GM23338 (cell line): ENCODE measurements around the gene LTBP2.

Experiments
- CREB1 ChIP-seq: fragments of 250-450 bp; sonication (Bioruptor Pico); IDR thresholded peaks from 2 replicates; pipeline ENCODE4 v1.5.0; 2020; ENCODE audit warnings: low read depth, mild to moderate bottlenecking, moderate library complexity
- CTCF ChIP-seq, 2 experiments: fragments of 200-600 bp in 1 of 2; sonication (generic) in 1 of 2; conservative IDR thresholded peaks; 2 replicates each; pipeline versions ENCODE4 v1.5.1 to v1.6.1; 2016 to 2017; ENCODE audit warnings: antibody characterized with exemption in 2 of 2, low read depth in 2 of 2, mild to moderate bottlenecking in 2 of 2, moderate library complexity in 1 of 2
- EZH2 ChIP-seq: fragments of 200-600 bp; sonication (generic); IDR thresholded peaks from one replicate; pipeline ENCODE4 v1.8.0; 2017; ENCODE audit warnings: antibody characterized with exemption, mild to moderate bottlenecking, low read depth; ENCODE audit not compliant: unreplicated experiment
- EZH2phosphoT487 ChIP-seq: fragments of 200-600 bp; sonication (generic); IDR thresholded peaks from one replicate; pipeline ENCODE4 v1.8.1; 2018; ENCODE audit warnings: antibody characterized with exemption; ENCODE audit not compliant: unreplicated experiment
- POLR2AphosphoS5 ChIP-seq: IDR thresholded peaks from 2 replicates; pipeline ENCODE4 v1.6.1; 2016; ENCODE audit warnings: antibody characterized with exemption, low read depth
- REST ChIP-seq: IDR thresholded peaks from one replicate; pipeline ENCODE4 v1.6.1; 2018; ENCODE audit warnings: antibody characterized with exemption; ENCODE audit not compliant: unreplicated experiment
- ZNF462 ChIP-seq: fragments of 250-450 bp; sonication (Bioruptor Pico); IDR thresholded peaks from 2 replicates; pipeline ENCODE4 v1.5.0; 2020; ENCODE audit warnings: mild to moderate bottlenecking, moderate library complexity

- TF ChIP-seq POLR2AphosphoS5 (no peak), CREB1 (CRISPR knock-in tag) (no peak), EZH2 (no peak), CTCF (conservative IDR thresholded peaks at IDR 0.05; ENCODE audit: low read depth in 2 of 2) (no peak), REST (no peak), ZNF462 (no peak), EZH2phosphoT487 (no peak)
These were observed 60.3 kb downstream of the LTBP2 start for GRCh38 chr14:74551431-74552371.
